Endothelial cell of hepatic sinusoid (primary cell): ENCODE data around the gene CABCOCO1.

Source experiments
- in situ Hi-C: cut with HindIII; loops from 2 replicates; pipeline ENCODE4 v1.10.0; 2017; ENCODE audit warnings: low sequenced_read_pairs

The CABCOCO1 gene

DNA sequence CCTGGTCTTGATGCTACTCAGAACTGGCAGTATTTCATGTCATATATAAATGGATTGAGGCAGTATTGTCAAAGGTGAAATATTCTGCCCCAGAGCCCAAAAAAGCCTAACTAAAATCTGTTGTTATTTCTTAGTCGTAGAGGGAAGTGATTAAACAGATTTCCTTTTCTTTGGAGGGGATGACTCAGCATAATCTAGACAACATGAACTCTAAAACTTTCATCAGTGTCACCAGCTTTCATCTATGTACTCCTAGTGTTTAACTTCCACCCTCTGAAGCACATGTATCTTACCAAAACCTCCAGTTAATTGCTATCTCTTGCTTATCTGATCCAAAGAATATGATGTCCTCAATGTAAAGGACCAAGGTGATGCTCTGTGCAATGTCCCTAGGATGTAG is 141.7 kb downstream of the CABCOCO1 start:
- in situ Hi-C loops, result no loop called here

DNA sequence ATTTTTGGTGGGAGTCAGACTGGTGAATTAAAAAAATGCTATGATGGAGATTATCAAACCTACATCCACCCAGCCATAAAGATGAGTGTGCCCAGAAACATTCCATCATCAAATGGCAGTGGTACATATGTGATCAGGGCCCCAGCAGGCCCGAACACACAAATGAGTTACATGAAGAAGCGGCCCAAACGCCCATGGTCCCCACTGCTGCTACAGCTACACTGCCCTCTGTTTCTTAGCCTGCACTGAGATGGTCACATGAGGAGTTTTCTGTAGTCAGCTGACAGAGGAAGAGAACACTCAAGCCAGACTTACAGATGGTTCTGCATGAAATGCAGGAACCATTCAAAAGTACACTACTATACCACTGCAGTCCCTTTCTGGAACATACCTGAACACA is 142.4 kb downstream of the CABCOCO1 start:
- in situ Hi-C loops, result no loop called here

DNA sequence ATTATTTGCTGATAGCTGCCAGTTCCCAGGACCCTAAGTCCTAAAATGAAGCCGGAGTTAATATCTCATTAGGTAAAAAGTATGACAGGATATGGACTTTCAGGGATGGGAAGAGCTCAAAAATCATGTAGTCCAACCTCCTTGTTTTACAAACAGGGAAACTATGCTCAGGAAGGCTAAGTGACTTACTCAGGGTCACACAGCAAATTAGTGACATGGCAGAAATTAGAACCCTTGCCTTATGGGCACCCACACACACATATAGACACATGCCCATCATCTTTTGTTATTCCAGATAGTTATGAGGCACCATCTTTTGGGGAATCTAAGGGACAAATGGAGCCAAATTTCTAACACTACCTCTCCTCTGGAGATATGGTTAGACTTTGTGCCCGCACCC is 147.5 kb downstream of the CABCOCO1 start:
- in situ Hi-C loops, result no loop called here

DNA sequence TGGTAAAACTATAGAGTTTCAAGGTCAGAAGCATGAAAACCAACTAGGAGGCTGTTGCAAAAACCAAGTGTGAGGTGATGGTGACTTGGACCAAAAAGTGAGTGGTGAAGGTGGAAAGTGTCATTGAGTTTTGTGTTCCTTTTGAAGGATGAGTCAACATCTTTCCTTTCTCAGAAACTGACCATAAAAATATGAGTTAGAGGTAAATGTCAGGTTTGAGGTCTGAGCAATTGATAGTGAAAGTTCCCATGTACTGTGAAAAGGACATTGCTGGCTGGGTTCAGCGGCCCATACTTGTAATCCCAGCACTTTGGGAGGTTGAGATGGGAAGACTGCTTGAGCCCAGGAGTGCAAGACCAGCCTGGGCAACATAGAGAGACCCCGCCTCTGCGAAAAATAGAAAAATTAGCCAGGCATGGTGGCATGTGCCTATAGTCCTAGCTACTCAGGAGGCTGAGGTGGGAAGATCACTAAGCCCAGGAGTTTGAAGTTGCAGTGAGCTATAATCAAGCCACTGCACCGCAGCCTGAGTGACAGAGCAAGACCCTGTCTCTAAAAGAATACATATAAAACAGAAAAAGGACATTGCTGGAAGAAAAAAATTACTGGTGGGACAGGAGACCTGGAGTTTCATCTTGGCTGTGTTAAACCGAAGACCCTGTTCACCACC is 149.5 kb downstream of the CABCOCO1 start:
- in situ Hi-C loops, result no loop called here

DNA sequence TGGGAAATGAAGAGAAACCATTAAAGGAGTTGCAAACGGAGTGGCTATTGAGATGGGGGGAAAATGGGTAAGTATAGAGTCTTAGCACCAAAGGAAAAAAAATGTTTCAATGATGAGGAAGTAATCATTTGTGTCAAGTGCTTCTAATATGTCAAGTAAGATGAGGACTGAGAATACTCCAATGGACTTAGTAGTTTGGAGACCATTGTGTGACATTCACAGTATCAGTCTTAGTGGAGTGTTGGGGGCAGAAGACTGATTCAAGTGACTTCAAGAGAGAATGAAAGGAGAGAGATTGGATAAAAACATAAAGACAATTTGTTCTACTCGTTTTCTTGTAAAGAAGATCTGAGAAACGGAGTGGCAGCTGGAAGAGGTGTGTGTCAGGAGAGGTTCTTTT is 150.2 kb downstream of the CABCOCO1 start:
- in situ Hi-C loops, result no loop called here

DNA sequence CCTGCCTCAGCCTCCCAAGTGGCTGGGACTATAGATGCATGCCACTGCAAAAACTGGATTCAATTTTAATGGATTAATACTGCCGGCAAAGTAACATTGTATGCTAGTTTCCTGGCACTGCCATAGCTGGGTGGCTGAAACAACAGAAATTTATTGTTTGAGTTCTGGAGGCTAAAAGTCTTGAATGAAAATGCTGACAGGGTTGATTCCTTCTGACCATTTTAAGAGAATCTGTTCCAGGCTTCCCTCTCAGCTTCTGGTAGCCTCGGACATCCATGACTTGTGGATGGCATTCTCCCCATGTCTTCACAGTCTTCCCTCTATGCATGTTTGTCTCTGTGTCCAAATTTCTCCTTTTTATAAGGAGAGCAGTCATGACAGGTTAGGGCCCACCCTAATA is 151.4 kb downstream of the CABCOCO1 start:
- in situ Hi-C loops, result no loop called here

DNA sequence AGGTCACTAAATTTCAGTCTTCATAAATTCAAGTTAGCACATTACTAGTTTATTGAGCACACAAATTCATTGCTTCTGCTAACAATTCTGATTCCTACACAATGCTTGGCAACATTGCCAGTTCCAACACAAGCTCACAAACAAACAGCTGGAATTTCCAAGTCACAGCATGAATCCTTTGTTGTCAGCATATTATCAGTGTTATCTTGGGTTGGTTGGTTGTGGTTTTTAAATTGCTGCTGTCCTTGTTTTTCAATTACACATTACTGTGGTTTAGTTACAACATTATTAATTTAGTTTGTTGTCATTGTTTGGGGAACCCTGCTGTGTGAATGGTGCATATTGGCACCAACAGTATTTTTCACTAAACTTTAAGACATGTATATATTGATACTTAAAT is 152.8 kb downstream of the CABCOCO1 start:
- in situ Hi-C loops, result no loop called here
